HuH-7.5 (cell line): ENCODE data around the gene PRDM1.

Experiments
- DNase-seq: peaks from one replicate; pipeline ENCODE4 v3.0.0; 2011; ENCODE audit warnings: low spot score

The PRDM1 gene

GRCh38 chr6:106085984-106086813 is at the start of gene PRDM1:
PRDM1 (plus strand) TSS chr6:106086336; CDS start chr6:106086554, 218 bp downstream.
- peak; percentile 55 for DNase-seq

- no peak for DNase-seq
These were observed 49.1 kb upstream of the PRDM1 start for GRCh38 chr6:106037060-106037459.

- no peak for DNase-seq
These were observed 46.1 kb upstream of the PRDM1 start for GRCh38 chr6:106039897-106040592.

GRCh38 chr6:106044151-106044550 is 42.0 kb upstream of the PRDM1 start:
- DNase-seq = no peak

GRCh38 chr6:106045077-106045476 is 41.1 kb upstream of the PRDM1 start:
- DNase-seq = no peak

- DNase-seq = no peak
These were observed 39.9 kb upstream of the PRDM1 start for GRCh38 chr6:106046116-106046853.

GRCh38 chr6:106046854-106047200 is 39.3 kb upstream of the PRDM1 start:
- DNase-seq = no peak

GRCh38 chr6:106048336-106048735 is 37.8 kb upstream of the PRDM1 start:
- DNase-seq = no peak

DNA sequence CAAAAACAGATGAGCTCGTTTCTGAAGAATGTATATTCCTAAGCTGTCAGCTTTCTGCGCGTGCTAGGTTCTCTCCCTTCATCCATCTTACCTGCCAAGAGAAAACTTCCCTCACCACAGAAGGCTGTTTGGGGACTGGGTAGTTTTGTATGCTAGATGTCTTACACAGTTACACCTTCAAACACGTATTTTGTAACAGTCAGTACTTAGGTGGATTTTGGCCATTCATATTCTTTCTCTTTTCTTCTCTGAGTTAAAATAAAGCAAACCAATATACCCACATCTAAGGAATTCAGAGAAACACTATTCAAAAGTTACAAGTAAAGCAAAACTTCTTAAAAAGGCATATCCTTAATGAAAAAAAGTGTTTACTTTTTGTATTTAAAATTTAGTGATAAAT is 35.6 kb upstream of the PRDM1 start:
- DNase-seq = no peak

DNA sequence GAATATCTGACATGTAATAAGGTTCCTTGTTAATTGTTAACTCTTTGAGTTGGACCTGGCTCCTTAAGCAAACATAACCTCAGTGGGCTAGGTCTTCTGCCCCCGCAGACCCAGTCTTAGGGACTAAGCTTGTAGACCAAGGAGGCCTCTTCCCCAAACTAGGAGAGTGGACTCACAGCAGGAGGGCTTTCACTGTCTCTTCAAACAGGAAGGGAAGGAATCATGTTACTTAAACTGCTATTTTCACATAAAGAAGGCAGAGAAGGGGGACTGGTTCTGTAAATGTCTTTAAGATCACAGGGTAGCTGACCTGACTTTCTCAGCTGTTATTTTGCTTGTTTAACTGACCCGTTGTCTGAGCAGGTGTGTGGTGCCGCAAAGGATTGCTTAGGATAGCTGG is 34.9 kb upstream of the PRDM1 start:
- no peak for DNase-seq

- no peak for DNase-seq
These were observed 32.5 kb upstream of the PRDM1 start for GRCh38 chr6:106053484-106054205.

- DNase-seq = no peak
These were observed 30.6 kb upstream of the PRDM1 start for GRCh38 chr6:106055489-106055888.

DNA sequence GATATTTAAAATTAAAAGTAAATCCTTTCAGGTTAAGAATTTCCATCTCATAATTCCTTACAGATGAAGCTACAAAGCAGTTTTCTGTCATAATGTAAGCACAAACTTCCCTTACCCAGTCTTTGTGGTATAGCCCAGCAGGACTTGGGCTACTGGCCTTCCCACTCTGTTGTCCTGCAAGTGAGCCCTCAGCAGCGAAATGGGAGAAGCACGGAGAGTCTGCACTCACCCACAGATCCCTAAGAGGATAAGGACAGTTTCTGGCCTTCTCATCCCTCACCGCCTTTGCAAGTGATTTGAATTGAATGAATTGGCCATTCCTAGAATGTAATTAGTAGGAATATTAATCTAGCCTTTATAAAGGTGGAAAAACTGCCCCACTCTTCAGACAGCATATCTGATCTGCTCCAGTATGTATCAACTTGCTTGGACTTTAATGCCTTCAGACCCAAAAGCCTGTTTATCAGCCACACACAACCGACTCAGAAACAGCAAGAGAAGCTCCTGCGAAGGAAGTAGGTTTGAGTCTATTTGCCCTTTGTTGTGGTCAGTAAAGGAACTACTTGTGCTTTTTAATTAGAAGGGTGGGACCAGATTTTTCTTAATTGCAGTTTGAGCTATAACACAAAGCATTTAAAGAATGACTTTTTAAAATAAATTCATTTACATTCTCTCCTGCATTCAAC is 29.9 kb upstream of the PRDM1 start:
- DNase-seq = no peak

DNA sequence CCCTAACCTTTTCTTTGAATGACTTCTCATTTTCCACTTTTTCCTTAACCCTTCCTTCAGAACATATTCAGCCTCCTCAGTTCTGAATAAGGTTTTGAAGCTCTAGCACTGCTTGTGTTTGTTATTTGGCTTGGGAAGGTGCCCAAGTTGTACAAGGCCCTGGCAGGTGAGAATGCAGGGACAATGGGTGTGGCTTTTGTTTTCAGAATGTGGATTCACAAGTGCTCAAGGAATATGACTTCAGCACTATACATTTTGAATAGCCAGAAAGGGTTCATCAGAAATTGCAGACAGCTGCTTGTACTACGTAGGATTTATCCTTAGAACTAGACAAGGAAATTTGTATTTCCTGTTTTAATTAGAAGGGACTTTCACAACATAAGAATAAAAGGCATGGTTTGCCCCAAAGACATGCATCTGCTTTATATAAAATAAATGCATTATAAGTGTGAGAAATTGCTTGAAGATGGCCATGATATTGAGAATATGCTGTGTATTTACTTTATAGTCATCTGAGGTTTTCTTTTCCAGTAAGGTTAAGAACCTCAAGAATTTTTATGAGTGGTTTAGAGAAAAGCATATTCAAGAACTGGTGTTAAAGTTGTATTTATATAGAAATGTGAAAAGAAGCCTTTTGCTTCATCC is 29.3 kb upstream of the PRDM1 start:
- DNase-seq = no peak

GRCh38 chr6:106059331-106059730 is 26.8 kb upstream of the PRDM1 start:
- no peak for DNase-seq

- DNase-seq = no peak
These were observed 26.0 kb upstream of the PRDM1 start for GRCh38 chr6:106060167-106060566.

DNA sequence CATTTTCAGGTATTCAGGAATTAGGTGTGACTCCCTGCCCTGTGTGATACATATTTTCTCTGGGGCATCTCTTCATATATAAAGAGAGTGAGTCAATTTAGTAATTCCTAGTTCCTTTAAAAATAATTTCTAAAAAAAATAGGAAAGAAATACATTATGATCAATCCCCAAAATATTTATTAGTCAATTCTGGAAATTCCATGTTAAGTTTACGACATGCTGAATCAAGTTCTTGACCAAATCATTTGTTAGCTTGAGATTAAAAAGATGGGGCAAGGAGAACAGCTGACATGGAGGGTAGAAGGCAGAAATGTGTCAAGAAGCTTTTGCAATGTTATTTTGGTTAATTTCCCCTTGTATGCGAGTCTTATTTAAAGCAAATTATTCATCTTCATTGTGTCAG is 22.7 kb upstream of the PRDM1 start:
- no peak for DNase-seq

DNA sequence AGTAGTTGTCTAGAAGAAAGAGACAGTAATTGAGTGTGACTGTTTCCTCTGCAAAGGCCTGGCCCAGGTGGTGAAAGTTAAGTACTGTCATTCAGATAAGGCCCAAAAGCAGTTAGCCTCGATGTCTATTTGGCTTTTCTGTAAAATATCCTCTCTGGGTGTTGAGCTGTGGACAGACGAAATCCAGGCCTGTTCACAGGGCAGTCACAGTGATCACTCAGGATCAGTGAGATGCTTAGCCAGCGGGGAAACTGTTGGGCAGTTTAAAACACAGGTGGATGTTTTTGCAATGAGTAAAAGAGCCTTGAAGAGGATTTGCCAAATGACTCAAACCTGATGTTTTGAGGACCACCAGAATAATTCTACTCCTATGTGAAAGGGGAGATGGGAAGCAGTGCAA is 22.0 kb upstream of the PRDM1 start:
- no peak for DNase-seq

DNA sequence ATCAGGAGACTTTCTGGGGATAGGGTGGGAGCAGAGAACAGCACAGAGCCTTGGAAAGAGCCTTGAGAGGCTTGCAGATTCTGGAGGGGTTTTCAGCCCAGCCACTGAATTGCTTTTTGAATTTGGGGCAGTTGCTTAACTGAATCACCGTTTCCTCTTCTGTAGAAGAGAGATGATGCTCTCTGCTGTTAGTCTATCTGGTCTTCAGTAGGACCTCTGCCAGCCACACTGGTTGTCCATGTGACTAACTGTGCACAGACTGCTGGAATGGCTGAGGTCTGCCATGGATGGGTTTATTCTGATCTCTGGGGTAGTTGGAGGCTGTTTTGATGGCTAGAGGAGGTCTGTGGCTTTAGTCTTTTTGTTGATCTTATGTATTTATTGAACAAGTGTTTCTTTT is 21.4 kb upstream of the PRDM1 start:
- DNase-seq = no peak

DNA sequence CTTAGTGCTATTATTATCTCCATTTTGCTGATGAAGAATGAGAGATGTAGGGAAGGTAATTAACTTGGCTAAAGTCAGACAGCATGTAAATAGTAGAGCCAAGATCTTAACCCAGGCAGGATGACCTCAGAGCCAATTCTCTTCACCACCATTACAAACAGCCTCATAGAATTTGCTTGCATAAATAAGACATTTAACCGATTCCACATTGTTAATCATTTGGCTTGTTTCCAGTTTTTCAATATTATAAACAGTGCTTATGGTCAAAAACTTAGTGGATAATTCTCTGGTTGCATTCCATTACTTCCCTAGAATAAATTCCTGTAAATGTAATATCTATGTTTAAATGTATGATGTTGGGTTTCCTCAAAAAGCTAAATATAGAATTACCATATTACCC is 19.1 kb upstream of the PRDM1 start:
- DNase-seq = no peak

GRCh38 chr6:106069478-106069877 is 16.7 kb upstream of the PRDM1 start:
- DNase-seq = no peak
